Measurements from ENCODE around the gene POLA2. TPM values are rescaled to one million over a fixed set of nuclear protein-coding genes. Genes with fewer than 3 reads are reported as not detected.

POLA2 gene
- total and polyA plus RNA-seq, 11 donors = 3.2 to 9.0 (median 4.3) TPM

- Histone ChIP-seq H3K27me3 (no peaks in the 10 kb centered on the region), H3K4me1 (peaks cover 0 to 23% (median 12%) of the 10 kb centered on the region in 12 donors), H3K4me3 (no peak overlapping the region), H3K36me3 (peaks cover 0 to 64% (median 25%) of the 10 kb centered on the region in 9 donors), H3K9me3 (no peaks in the 10 kb centered on the region), H3K27ac (peak overlapping the region in 4 of 12 donors; percentile 35 to 65 (median 55))
- WGBS, 4 donors = 77 to 86% (median 80%) methylated on average over 4 of the region's 4 CpGs
- intact Hi-C loops (cut with DNase I) = no loop called here
- DNase-seq (no peak), ATAC-seq (peak in 1 of 4 donors; percentile 35)
- TF ChIP-seq, protein P1, sequence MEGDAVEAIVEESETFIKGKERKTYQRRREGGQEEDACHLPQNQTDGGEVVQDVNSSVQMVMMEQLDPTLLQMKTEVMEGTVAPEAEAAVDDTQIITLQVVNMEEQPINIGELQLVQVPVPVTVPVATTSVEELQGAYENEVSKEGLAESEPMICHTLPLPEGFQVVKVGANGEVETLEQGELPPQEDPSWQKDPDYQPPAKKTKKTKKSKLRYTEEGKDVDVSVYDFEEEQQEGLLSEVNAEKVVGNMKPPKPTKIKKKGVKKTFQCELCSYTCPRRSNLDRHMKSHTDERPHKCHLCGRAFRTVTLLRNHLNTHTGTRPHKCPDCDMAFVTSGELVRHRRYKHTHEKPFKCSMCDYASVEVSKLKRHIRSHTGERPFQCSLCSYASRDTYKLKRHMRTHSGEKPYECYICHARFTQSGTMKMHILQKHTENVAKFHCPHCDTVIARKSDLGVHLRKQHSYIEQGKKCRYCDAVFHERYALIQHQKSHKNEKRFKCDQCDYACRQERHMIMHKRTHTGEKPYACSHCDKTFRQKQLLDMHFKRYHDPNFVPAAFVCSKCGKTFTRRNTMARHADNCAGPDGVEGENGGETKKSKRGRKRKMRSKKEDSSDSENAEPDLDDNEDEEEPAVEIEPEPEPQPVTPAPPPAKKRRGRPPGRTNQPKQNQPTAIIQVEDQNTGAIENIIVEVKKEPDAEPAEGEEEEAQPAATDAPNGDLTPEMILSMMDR (IDR thresholded peaks at IDR 0.05) = no peak
- no peak for TF ChIP-seq POLR2A (IDR thresholded peaks at IDR 0.05)
Observed at GRCh38 chr11:65280646-65281045, 18.9 kb downstream of the POLA2 start.

GRCh38 chr11:65286686-65287085, 24.9 kb downstream of the POLA2 start:
- Histone ChIP-seq H3K4me3 (no peak overlapping the region), H3K27ac (no peak overlapping the region), H3K36me3 (peaks cover 0 to 74% (median 20%) of the 10 kb centered on the region in 9 donors), H3K9me3 (no peaks in the 10 kb centered on the region), H3K4me1 (peaks cover 3 to 32% (median 22%) of the 10 kb centered on the region in 12 donors), H3K27me3 (no peaks in the 10 kb centered on the region)
- intact Hi-C loops (cut with DNase I) = no loop called here
- DNase-seq = no peak
- no peak for TF ChIP-seq POLR2A (IDR thresholded peaks at IDR 0.05)
- TF ChIP-seq, protein P1 (IDR thresholded peaks at IDR 0.05) = no peak
- 83 to 88% (median 84%) methylated on average over 4 of the region's 4 CpGs for WGBS, 4 donors
- no peak for ATAC-seq

DNA sequence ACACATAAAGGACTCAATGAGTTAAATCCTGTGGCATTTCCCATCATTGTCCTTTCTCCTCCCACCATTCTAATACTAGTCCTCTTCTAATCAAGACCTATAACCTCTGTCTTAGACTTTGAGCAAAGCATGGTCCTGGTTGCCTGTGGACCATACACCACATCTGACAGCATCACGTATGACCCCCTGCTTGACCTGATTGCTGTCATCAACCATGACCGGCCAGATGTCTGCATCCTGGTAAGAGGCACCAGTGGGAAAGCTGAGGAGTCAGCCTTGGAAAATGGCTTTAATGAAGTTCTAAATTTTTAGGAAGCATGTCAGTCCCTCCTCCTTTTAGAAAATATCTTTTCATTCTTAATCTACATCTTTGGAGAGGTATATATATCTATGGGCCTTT, 25.8 kb downstream of the POLA2 start:
- WGBS, 4 donors = 89 to 93% (median 92%) methylated on average over 2 of the region's 2 CpGs
- Histone ChIP-seq H3K4me3 (no peak overlapping the region), H3K4me1 (peaks cover 6 to 41% (median 32%) of the 10 kb centered on the region in 12 donors), H3K36me3 (peaks cover 0 to 64% (median 12%) of the 10 kb centered on the region in 9 donors), H3K27ac (no peak overlapping the region), H3K9me3 (no peaks in the 10 kb centered on the region), H3K27me3 (no peaks in the 10 kb centered on the region)
- intact Hi-C loops (cut with DNase I) = no loop called here
- no peak for TF ChIP-seq POLR2A (IDR thresholded peaks at IDR 0.05)
- TF ChIP-seq, protein P1 (IDR thresholded peaks at IDR 0.05) = no peak
- no peak for ATAC-seq
- no peak for DNase-seq

GRCh38 chr11:65288706-65289536, 27.2 kb downstream of the POLA2 start:
- intact Hi-C loops (cut with DNase I) = no loop called here
- TF ChIP-seq, protein P1 (IDR thresholded peaks at IDR 0.05) = no peak
- TF ChIP-seq POLR2A (IDR thresholded peaks at IDR 0.05) = no peak

More at GRCh38 chr11:65288706-65289536, 27.2 kb downstream of the POLA2 start:
- WGBS, 4 donors = 60 to 75% (median 70%) methylated on average over 5 to 6 of the region's 6 CpGs
- no peaks in the 10 kb centered on the region for H3K27me3 ChIP-seq
- no peak overlapping the region for H3K4me3 ChIP-seq
- H3K36me3 ChIP-seq = peaks cover 0 to 58% (median 4%) of the 10 kb centered on the region in 9 donors
- no peak for ATAC-seq
- peak overlapping the region in 10 of 12 donors; percentile 37 to 92 (median 80) for H3K27ac ChIP-seq
- H3K9me3 ChIP-seq = no peaks in the 10 kb centered on the region
- peaks cover 6 to 54% (median 41%) of the 10 kb centered on the region in 12 donors for H3K4me1 ChIP-seq
- peak in 4 of 5 donors; percentile 39 to 81 (median 66) for DNase-seq

All from heart left ventricle (tissue), 16 donors.